ENCODE results near the gene FKBP15. TPM values are rescaled to one million over a fixed set of nuclear protein-coding genes. Genes with fewer than 3 reads are reported as not detected.

Gene FKBP15
- total and polyA plus RNA-seq, 2 of the 8 experiments (the other 6 are each of a cell fraction or from before 2014, with no cell fraction given), result 9.9 to 13.8 TPM

- TF ChIP-seq NANOG (IDR thresholded peaks at IDR 0.05; ENCODE audit: insufficient read depth, low read depth, low read length, poor library complexity, severe bottlenecking) (no peak), CBX5 (IDR thresholded peaks at IDR 0.05; ENCODE audit: low read depth, low read length) (no peak)
These were observed 66.1 kb downstream of the FKBP15 start (continued) for GRCh38 chr9:113154946-113155345.

Data from H1 (cell line).